Epithelial cell of proximal tubule (primary cell): ENCODE data around the gene CBX4. TPM values are rescaled to one million over a fixed set of nuclear protein-coding genes. Genes with fewer than 3 reads are reported as not detected.
A peak's percentile ranks its signal among the peaks of the same experiment; 100 is the strongest.

Source experiments
- DNase-seq: peaks from one replicate; pipeline ENCODE4 v3.0.0-alpha.2; 2011; ENCODE audit warnings: low read depth
- H3K4me3 ChIP-seq: 2 replicates; pipeline ENCODE4 v1.5.1; 2011; ENCODE audit warnings: low read depth, mild to moderate bottlenecking, low read length
- CTCF ChIP-seq: conservative IDR thresholded peaks from 2 replicates; pipeline ENCODE4 v1.5.1; 2012; ENCODE audit warnings: low read depth, mild to moderate bottlenecking, low read length
- total RNA-seq: library from RNA; depleted of rRNA; stranded (reverse); fragments of >200 nt; gene quantifications from 2 replicates; pipeline ENCODE4 v1.2.3, GENCODE V29; 2015

CBX4 gene
- total RNA-seq, 1 donor from 2014 or later = 4.8 TPM

GRCh38 chr17:79801156-79802038, 37.8 kb downstream of the CBX4 start:
- peak overlapping the region; percentile 45 for H3K4me3 ChIP-seq
- no peak for DNase-seq
- TF ChIP-seq CTCF = no peak

- no peak for TF ChIP-seq CTCF
- peak overlapping the region; percentile 45 for H3K4me3 ChIP-seq
- DNase-seq = no peak
Observed at GRCh38 chr17:79800325-79801155, 38.7 kb downstream of the CBX4 start.

GRCh38 chr17:79799538-79800324, 39.5 kb downstream of the CBX4 start:
- TF ChIP-seq CTCF = no peak
- no peak for DNase-seq
- H3K4me3 ChIP-seq = no peak overlapping the region

- no peak for TF ChIP-seq CTCF
- no peak overlapping the region for H3K4me3 ChIP-seq
- no peak for DNase-seq
Observed at GRCh38 chr17:79799174-79799537, 40.1 kb downstream of the CBX4 start.

- no peak for TF ChIP-seq CTCF
- DNase-seq = no peak
- H3K4me3 ChIP-seq = peak overlapping the region; percentile 50
Observed at GRCh38 chr17:79798299-79799173, 40.7 kb downstream of the CBX4 start.
